ENCODE results near the gene SPSB2.

GRCh38 chr12:6855322-6855721, 17.8 kb downstream of the SPSB2 start:
- TF ChIP-seq POLR2A (IDR thresholded peaks at IDR 0.05) (no peak), POLR2AphosphoS5 (IDR thresholded peaks at IDR 0.05) (no peak), CTCF (IDR thresholded peaks at IDR 0.05) (no peak), EP300 (IDR thresholded peaks at IDR 0.05) (no peak)
